Measurements from ENCODE around the gene TRIM31. TPM values are rescaled to one million over a fixed set of nuclear protein-coding genes. Genes with fewer than 3 reads are reported as not detected.

TRIM31 gene
- total and polyA plus RNA-seq, 2 donors (not counting 3 experiments of a cell fraction or from before 2014, with no cell fraction given), result not detected

DNA sequence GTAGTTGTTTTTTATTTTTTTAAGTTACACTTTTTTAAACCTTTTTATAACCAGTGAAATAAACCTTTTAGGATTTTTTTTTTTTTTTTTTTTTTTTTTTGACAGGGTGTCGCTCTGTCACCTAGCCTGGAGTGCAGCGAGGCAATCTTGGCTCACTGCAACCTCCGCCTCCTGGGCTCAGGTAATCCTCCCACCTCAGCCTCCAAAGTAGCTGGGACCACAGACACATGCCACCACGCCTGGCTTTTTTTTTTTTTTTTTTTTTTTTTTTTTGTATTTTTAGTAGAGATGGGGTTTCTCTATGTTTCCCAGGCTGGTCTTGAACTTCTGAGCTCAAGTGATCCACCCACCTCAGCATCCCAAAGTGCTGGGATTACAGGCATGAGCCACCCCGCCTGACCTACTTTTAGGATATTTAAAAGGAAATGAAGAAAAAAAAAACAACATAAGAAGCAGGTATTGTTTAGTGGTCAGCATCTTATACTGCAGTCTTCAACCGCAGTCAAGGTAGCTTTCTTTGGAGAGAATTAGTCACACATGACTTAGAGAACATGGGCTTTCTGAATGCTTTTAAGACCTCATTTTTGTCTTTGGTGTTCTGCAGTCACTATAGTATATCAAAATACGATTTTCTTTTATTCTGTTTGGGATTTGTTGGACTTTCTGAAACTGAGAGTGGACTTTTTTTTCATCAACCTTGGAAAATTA lies 50.3 kb downstream of the TRIM31 start:
- Histone ChIP-seq H3K4me2 (ENCODE audit: insufficient read depth, low read length) (peak overlapping the region; percentile 82), H3K79me2 (ENCODE audit: control insufficient read depth, insufficient read depth, low read length) (peaks cover 19% of the 10 kb centered on the region), H3K9me3 (replicated peaks; ENCODE audit: control insufficient read depth, insufficient read depth, low read length) (no peaks in the 10 kb centered on the region), H3K36me3 (ENCODE audit: control insufficient read depth in 2 of 2, extremely low read depth in 1 of 2, insufficient read depth in 2 of 2, low read length in 2 of 2) (no peaks in the 10 kb centered on the region), H3K4me3 (replicated peaks in 1 of 3; ENCODE audit: insufficient read depth in 1 of 3, low read depth in 1 of 3, low read length in 3 of 3) (no peak overlapping the region), H3K27ac (ENCODE audit: insufficient read depth, low read depth, low read length) (no peak overlapping the region), H3K4me1 (ENCODE audit: control insufficient read depth, extremely low read depth, insufficient read depth, low read length) (peaks cover 26% of the 10 kb centered on the region), H3K9me1 (replicated peaks; ENCODE audit: control insufficient read depth, extremely low read depth, insufficient read depth, low read length) (no peaks in the 10 kb centered on the region), H2AFZ (ENCODE audit: low read depth, low read length) (no peak overlapping the region), H3K27me3 (ENCODE audit: control insufficient read depth in 2 of 2, insufficient read depth in 2 of 2, low read length in 2 of 2) (no peaks in the 10 kb centered on the region), H3K9ac (replicated peaks; ENCODE audit: extremely low read depth, insufficient read depth, low read length) (no peak overlapping the region), H4K20me1 (replicated peaks; ENCODE audit: control insufficient read depth, extremely low read depth, insufficient read depth, low read length) (no peaks in the 10 kb centered on the region)
- ChIA-PET CTCF (no interaction called here), POLR2A (no interaction called here)
- FAIRE-seq, result no peak
- no TSS peak for BruUV-seq (replicated peaks)
- dilution Hi-C loops (cut with MboI; ENCODE audit: extremely low pct_ligation_motif_present, low sequenced_read_pairs), result no loop called here
- intact Hi-C loops (cut with micrococcal nuclease), result no loop called here
- TF ChIP-seq GATA2 (IDR thresholded peaks at IDR 0.05; ENCODE audit: insufficient read depth, insufficient read length, low read depth, low read length), result no peak
- TF ChIP-seq POLR2A (IDR thresholded peaks at IDR 0.05; ENCODE audit: low read depth, low read length), result no peak
- no peak for TF ChIP-seq JUN (IDR thresholded peaks at IDR 0.05; ENCODE audit: borderline replicate concordance, insufficient read depth, insufficient read length, low read depth)
- no peak for TF ChIP-seq EZH2 (IDR thresholded peaks at IDR 0.05; ENCODE audit: borderline replicate concordance, low read depth, low read length, severe bottlenecking)
- TF ChIP-seq MYC (IDR thresholded peaks at IDR 0.05; ENCODE audit: low read depth, low read length), result no peak
- TF ChIP-seq POLR2AphosphoS5 (IDR thresholded peaks at IDR 0.05; ENCODE audit: insufficient read depth, low read depth, low read length), result no peak
- no peak for DNase-seq (ENCODE audit: low read depth, low spot score)

- peak overlapping the region; percentile 76 for H2AFZ ChIP-seq (ENCODE audit: low read depth, low read length)
- peaks cover 0 to 2% of the 10 kb centered on the region in 2 experiments for H3K36me3 ChIP-seq (ENCODE audit: control insufficient read depth in 2 of 2, extremely low read depth in 1 of 2, insufficient read depth in 2 of 2, low read length in 2 of 2)
- dilution Hi-C loops (cut with MboI; ENCODE audit: extremely low pct_ligation_motif_present, low sequenced_read_pairs), result no loop called here
- peak overlapping the region; percentile 89 for H3K9ac ChIP-seq (replicated peaks; ENCODE audit: extremely low read depth, insufficient read depth, low read length)
- BruUV-seq (replicated peaks), result no TSS peak
- H4K20me1 ChIP-seq (replicated peaks; ENCODE audit: control insufficient read depth, extremely low read depth, insufficient read depth, low read length), result no peaks in the 10 kb centered on the region
- no peak for TF ChIP-seq GATA2 (IDR thresholded peaks at IDR 0.05; ENCODE audit: insufficient read depth, insufficient read length, low read depth, low read length)
- no peak for TF ChIP-seq EZH2 (IDR thresholded peaks at IDR 0.05; ENCODE audit: borderline replicate concordance, low read depth, low read length, severe bottlenecking)
- peak overlapping the region; percentile 78 to 94 (median 80) for H3K4me3 ChIP-seq (replicated peaks in 1 of 3; ENCODE audit: insufficient read depth in 1 of 3, low read depth in 1 of 3, low read length in 3 of 3)
- H3K79me2 ChIP-seq (ENCODE audit: control insufficient read depth, insufficient read depth, low read length), result peaks cover 19% of the 10 kb centered on the region
- no peaks in the 10 kb centered on the region for H3K9me3 ChIP-seq (replicated peaks; ENCODE audit: control insufficient read depth, insufficient read depth, low read length)
- H3K27me3 ChIP-seq (ENCODE audit: control insufficient read depth in 2 of 2, insufficient read depth in 2 of 2, low read length in 2 of 2), result no peaks in the 10 kb centered on the region
- ChIA-PET CTCF (interaction anchor here (1.0 to 2.1 kb wide), 7 partner anchors 10 to 408 kb away, joined by 4 to 16 read pairs (median 6); partner anchors contain the start of gene RNF39), POLR2A (interaction anchor here (1.4 kb wide), 1 partner anchor 40 kb away, joined by 6 read pairs; no protein-coding TSS in a partner anchor)
- H3K4me2 ChIP-seq (ENCODE audit: insufficient read depth, low read length), result peak overlapping the region; percentile 82
- H3K27ac ChIP-seq (ENCODE audit: insufficient read depth, low read depth, low read length), result peak overlapping the region; percentile 57
- no peak for DNase-seq (ENCODE audit: low read depth, low spot score)
- no peak for FAIRE-seq
- no peaks in the 10 kb centered on the region for H3K9me1 ChIP-seq (replicated peaks; ENCODE audit: control insufficient read depth, extremely low read depth, insufficient read depth, low read length)
- intact Hi-C loops (cut with micrococcal nuclease), result loop anchor here (1.0 to 2.0 kb wide), 2 partner anchors 40 to 309 kb away; no protein-coding TSS in a partner anchor
- peaks cover 23% of the 10 kb centered on the region for H3K4me1 ChIP-seq (ENCODE audit: control insufficient read depth, extremely low read depth, insufficient read depth, low read length)
These were observed 50.9 kb downstream of the TRIM31 start for GRCh38 chr6:30061858-30062458.

Measured in endothelial cell of umbilical vein (primary cell).